GM12874 (cell line): ENCODE results near the gene SMIM43.

Source experiments
- TF ChIP-seq, protein P1 (sequence below): IDR thresholded peaks from 2 replicates; pipeline ENCODE4 v1.5.1; 2011; ENCODE audit warnings: low read depth, mild to moderate bottlenecking, control low read depth, low read length, moderate library complexity; ENCODE audit not compliant: insufficient read depth

Gene SMIM43

DNA sequence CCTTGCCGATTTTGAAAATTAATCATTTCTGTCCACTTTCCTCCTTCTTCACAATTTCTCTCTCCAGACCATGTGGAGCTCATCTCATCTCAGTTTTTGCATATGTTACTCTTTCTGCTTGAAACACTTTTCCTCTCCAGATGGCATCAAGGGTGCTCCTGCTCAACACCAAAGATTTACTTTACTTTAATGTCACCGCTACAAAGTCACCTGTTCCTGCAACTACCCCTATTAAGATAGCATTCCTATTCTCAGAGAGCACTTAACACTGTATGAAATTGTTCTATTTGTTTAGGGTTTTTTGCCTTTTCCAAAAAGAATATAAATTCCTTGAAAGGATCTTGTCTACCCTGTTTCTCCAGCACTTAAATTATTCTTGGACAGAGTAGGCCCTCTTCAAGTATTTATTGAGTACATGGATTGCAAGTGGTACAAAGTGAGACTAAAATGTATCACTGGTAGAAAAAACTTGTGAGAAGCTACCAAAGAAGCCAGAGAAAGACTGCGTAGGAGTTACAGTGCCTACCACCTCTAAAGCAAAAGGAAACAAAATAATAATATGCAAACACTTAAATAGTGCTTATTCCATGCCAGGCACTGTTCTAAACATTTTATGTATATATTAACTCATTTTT, 35.0 kb upstream of the SMIM43 start:
- TF ChIP-seq, protein P1, sequence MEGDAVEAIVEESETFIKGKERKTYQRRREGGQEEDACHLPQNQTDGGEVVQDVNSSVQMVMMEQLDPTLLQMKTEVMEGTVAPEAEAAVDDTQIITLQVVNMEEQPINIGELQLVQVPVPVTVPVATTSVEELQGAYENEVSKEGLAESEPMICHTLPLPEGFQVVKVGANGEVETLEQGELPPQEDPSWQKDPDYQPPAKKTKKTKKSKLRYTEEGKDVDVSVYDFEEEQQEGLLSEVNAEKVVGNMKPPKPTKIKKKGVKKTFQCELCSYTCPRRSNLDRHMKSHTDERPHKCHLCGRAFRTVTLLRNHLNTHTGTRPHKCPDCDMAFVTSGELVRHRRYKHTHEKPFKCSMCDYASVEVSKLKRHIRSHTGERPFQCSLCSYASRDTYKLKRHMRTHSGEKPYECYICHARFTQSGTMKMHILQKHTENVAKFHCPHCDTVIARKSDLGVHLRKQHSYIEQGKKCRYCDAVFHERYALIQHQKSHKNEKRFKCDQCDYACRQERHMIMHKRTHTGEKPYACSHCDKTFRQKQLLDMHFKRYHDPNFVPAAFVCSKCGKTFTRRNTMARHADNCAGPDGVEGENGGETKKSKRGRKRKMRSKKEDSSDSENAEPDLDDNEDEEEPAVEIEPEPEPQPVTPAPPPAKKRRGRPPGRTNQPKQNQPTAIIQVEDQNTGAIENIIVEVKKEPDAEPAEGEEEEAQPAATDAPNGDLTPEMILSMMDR: no peak

DNA sequence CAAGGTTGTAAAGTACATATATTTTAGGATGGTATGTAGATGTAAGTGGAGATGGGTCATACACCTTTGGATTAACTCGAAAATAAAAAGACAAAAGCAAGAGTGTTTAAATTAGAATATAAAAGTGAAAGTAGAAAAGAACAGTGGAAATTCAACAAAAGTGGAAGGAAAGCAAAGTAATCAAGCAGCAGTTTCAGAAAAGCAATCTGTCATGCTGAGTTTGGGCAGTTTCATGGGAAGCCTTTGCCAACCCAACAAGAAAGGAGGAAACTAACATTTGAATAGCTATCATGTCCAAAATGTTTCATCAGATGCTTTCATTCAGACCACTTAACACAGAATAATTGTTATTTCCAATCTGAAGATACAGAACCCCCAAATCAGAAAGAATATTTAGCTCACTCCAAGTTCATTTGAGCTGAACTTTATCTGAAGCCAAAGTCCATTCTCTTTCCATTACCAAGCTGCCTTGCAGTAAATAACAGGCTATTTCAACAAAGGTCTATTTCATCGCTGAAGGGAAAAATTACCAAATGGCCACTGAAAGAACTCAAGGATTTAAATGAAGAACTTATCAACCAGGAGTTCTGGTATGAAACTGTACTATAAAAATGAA, 34.4 kb upstream of the SMIM43 start:
- TF ChIP-seq, protein P1: no peak

DNA sequence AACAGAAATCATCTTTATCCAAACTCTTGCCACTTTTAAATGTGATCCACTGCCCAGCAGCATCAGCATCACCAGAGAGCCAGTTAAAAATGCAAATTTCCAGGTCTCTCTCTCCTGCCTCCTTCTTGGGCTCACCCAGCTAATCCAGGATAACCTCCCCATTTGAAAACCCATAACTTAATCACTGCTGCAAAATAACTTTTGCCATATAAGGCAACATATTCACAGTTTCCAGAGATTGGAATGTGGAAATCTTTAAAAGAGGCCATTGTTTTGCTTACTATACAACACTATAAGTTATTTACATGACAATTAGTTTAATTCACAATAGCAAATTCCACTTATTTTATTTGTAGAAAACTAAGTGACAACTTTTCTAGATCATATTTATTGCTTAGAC, 31.3 kb upstream of the SMIM43 start:
- TF ChIP-seq, protein P1: no peak

DNA sequence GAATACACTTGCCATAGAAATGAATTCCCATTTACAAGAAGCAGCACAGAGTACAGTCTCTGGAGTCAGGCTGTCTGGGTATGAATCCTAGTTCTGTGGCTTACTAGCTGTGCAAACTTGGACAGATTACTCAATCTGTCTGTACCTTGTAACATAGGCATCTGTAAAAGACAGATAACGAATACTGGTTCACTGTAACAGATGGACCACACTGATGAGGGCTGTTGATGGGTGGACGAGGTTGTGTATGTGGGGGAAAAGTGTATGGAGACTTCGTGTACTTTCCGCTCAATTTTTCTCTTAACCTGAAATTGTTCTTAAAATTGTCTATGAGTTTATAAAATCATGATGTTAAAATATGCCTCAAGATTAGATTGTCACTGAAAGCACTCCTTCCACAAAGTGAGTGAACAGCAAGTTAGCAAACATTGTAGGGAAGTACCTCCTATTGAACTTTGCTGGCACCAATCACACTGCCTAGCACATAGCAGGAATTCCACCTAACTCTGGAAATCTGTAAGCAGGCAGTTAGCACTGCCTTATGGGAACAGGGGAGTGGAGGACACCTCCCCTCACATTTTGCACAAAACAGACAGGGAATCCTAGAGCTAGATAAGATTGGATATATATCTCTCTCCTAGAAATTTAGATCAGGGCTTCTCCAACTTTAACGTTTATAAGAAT, 29.7 kb upstream of the SMIM43 start:
- TF ChIP-seq, protein P1: no peak

DNA sequence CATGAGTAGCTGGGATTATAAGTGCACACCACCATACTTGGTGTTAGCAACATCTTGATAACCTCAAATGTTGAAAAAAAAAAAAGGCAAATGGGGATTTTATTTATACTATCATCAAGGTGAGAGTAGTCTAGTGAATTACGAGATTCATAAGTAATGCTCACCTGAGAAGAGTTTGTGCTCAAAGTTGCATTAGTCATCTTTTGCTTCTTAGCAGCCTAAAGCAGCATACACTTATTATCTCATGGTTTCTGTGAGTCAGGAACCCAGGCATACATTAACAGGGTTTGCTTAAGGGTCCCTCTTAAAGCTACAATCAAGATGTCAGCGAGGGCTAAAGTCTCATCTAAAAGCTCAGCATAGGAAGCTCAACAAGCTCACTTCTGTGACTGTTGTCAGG, 28.0 kb upstream of the SMIM43 start:
- TF ChIP-seq, protein P1: no peak

DNA sequence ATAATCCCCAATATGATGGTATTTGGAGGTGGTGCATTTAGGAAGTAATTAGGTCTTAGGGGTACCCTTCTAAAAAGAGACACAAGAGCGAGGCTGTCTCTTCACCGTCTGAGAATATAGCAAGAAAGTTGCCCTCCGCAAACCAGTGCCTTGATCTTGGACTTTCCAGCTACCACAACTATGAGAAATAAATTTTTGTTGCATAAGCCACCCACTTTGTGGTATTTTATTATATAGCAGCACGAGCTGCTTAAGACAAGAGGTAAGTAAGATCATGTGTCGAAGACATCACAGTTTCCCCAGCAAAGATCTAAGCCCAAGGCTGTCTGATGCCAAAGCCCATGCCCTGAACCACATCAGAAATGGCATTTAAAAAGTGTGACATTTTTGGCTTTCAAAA, 26.5 kb upstream of the SMIM43 start:
- TF ChIP-seq, protein P1: no peak

DNA sequence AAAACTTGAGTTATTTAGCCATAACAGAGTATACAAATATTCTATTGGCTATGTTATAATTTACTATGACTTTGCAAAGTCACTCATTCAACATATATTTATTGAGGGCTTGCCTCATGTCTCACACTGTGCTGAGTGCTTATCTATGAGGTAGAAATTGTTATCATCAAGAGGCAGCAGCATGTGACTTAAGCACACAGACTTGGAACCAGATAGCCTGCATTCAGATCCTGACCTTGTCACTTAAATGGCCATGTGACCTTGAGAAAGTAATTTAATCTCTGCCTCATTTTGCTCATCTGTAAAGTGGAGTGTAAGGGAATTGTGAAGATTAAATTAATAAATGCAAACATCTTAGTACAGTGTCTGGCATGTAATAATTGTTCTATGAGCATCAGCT, 26.0 kb upstream of the SMIM43 start:
- TF ChIP-seq, protein P1: no peak
